Superior temporal gyrus (tissue), 1 donor: ENCODE measurements around the gene RNF26.
A peak's percentile ranks its signal among the peaks of the same experiment; 100 is the strongest.

Source experiments
- DNase-seq: peaks from one replicate; pipeline ENCODE4 v3.0.0-alpha.2; 2016; ENCODE audit errors: extremely low spot score

RNF26 gene

GRCh38 chr11:119316016-119316728, 18.2 kb upstream of the RNF26 start:
- peak; percentile 86 for DNase-seq

- DNase-seq: no peak
These were observed 17.4 kb upstream of the RNF26 start, which contains the start of gene MCAM for GRCh38 chr11:119316729-119317591. MCAM (minus strand) TSS chr11:119317130; CDS start chr11:119317101, 29 bp downstream.

- DNase-seq: no peak
These were observed 16.6 kb upstream of the RNF26 start for GRCh38 chr11:119317592-119318239.

GRCh38 chr11:119318240-119319135, 15.8 kb upstream of the RNF26 start:
- no peak for DNase-seq

GRCh38 chr11:119319136-119319699, 15.1 kb upstream of the RNF26 start:
- DNase-seq: no peak

GRCh38 chr11:119319700-119320239, 14.6 kb upstream of the RNF26 start:
- no peak for DNase-seq

GRCh38 chr11:119320240-119320775, 14.0 kb upstream of the RNF26 start:
- DNase-seq: peak; percentile 71

GRCh38 chr11:119320776-119321524, 13.4 kb upstream of the RNF26 start:
- DNase-seq: peak; percentile 62

GRCh38 chr11:119322360-119322739, 12.0 kb upstream of the RNF26 start:
- DNase-seq: no peak

GRCh38 chr11:119322921-119323531, 11.3 kb upstream of the RNF26 start:
- no peak for DNase-seq

GRCh38 chr11:119323532-119324033, 10.7 kb upstream of the RNF26 start:
- DNase-seq: peak; percentile 92

GRCh38 chr11:119324189-119324588, 10.1 kb upstream of the RNF26 start:
- no peak for DNase-seq

GRCh38 chr11:119329320-119329719, 5.0 kb upstream of the RNF26 start:
- no peak for DNase-seq

GRCh38 chr11:119330237-119330636, 4.1 kb upstream of the RNF26 start:
- no peak for DNase-seq

- no peak for DNase-seq
These were observed 2.1 kb upstream of the RNF26 start for GRCh38 chr11:119332111-119332765.

- no peak for DNase-seq
These were observed 846 bp downstream of the RNF26 start for GRCh38 chr11:119335091-119335654.

- no peak for DNase-seq
These were observed 1.6 kb downstream of the RNF26 start for GRCh38 chr11:119335655-119336543.
